PFSK-1 (cell line): Measurements from ENCODE around the gene IP6K1.

Experiments used
- FOXP2 ChIP-seq: optimal IDR thresholded peaks from 2 replicates; pipeline ENCODE3; 2011; ENCODE audit warnings: borderline replicate concordance, control low read depth, inconsistent platforms; ENCODE audit not compliant: insufficient read depth; ENCODE audit errors: extremely low read length, extremely low read depth
- POLR2AphosphoS5 ChIP-seq: IDR thresholded peaks from 2 replicates; pipeline ENCODE4 v1.6.1; 2012; ENCODE audit warnings: low read depth, mild to moderate bottlenecking, control low read depth, low read length, moderate library complexity
- TAF1 ChIP-seq: IDR thresholded peaks from 2 replicates; pipeline ENCODE4 v1.6.1; 2012; ENCODE audit warnings: low read length, control low read depth, borderline replicate concordance; ENCODE audit not compliant: insufficient read depth
- TF ChIP-seq, protein P1 (sequence below), 2 experiments: IDR thresholded peaks; 2 replicates each; pipeline versions ENCODE4 v1.6.1 to v1.8.0; 2011 to 2012; ENCODE audit warnings: low read depth in 2 of 2, low read length in 2 of 2, control low read depth in 1 of 2, inconsistent platforms in 1 of 2, mild to moderate bottlenecking in 1 of 2, moderate library complexity in 1 of 2; ENCODE audit not compliant: insufficient read depth in 1 of 2

DNA sequence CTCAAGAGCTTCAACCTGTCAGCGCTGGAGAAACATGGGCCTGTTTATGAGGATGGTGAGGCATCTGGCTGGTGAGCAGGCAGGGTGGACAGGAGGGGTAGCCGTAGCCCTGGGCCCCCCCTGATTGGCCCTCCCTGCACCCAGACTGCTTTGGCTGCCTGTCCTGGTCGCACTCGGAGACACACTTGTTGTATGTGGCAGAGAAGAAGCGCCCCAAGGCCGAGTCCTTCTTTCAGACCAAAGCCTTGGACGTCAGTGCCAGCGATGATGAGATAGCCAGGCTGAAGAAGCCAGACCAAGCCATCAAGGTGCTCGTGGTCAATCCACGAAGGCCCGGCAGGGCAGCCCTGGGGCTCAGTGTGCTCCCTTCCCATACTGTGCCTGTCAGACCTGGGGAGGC lies 110.4 kb downstream of the IP6K1 start:
- TF ChIP-seq POLR2AphosphoS5 (no peak), TAF1 (no peak), FOXP2 (no peak)
- TF ChIP-seq, protein P1, sequence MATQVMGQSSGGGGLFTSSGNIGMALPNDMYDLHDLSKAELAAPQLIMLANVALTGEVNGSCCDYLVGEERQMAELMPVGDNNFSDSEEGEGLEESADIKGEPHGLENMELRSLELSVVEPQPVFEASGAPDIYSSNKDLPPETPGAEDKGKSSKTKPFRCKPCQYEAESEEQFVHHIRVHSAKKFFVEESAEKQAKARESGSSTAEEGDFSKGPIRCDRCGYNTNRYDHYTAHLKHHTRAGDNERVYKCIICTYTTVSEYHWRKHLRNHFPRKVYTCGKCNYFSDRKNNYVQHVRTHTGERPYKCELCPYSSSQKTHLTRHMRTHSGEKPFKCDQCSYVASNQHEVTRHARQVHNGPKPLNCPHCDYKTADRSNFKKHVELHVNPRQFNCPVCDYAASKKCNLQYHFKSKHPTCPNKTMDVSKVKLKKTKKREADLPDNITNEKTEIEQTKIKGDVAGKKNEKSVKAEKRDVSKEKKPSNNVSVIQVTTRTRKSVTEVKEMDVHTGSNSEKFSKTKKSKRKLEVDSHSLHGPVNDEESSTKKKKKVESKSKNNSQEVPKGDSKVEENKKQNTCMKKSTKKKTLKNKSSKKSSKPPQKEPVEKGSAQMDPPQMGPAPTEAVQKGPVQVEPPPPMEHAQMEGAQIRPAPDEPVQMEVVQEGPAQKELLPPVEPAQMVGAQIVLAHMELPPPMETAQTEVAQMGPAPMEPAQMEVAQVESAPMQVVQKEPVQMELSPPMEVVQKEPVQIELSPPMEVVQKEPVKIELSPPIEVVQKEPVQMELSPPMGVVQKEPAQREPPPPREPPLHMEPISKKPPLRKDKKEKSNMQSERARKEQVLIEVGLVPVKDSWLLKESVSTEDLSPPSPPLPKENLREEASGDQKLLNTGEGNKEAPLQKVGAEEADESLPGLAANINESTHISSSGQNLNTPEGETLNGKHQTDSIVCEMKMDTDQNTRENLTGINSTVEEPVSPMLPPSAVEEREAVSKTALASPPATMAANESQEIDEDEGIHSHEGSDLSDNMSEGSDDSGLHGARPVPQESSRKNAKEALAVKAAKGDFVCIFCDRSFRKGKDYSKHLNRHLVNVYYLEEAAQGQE (IDR thresholded peaks at IDR 0.05; ENCODE audit: insufficient read depth in 1 of 2, low read depth in 2 of 2, low read length in 2 of 2) = no peak
